Uterus (tissue), 2 donors: Measurements from ENCODE around the gene PTRH1.

Experiments
- POLR2A ChIP-seq, 2 donors: fragments of 450-650 bp; IDR thresholded peaks; one replicate each; pipeline ENCODE4 v1.6.1; 2016; ENCODE audit warnings: antibody characterized with exemption in 2 of 2, mild to moderate bottlenecking in 1 of 2, moderate library complexity in 1 of 2
- TF ChIP-seq, protein P1 (sequence below), 4 experiments: fragments of 200-600 bp in 2 of 4; fragments of 450-650 bp in 2 of 4; sonication (generic) in 2 of 4; IDR thresholded peaks; one replicate each; pipeline ENCODE4 v1.5.1; 2016 to 2019; ENCODE audit warnings: antibody characterized with exemption in 4 of 4, mild to moderate bottlenecking in 2 of 4, moderate library complexity in 1 of 4

DNA sequence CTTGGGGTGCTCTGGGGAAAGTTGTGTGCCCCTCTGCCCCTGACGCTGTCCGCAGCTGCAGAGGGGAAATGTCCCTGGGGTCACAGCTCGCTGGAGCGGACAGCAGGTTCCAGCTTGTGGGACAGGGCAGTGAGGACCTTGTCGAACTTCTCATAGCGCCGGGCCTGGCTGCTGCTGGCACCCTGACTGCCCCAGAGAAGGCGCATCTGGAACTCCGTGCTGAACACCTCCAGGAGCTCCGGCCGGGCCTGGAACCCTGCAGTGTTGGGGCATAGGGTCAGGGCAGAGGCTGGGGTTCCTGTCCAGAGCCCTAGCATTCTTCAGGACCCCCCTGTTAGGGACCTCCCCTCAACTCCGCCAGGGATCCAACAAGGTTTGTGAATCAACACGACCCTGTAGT is 23.2 kb upstream of the PTRH1 start:
- TF ChIP-seq, protein P1, sequence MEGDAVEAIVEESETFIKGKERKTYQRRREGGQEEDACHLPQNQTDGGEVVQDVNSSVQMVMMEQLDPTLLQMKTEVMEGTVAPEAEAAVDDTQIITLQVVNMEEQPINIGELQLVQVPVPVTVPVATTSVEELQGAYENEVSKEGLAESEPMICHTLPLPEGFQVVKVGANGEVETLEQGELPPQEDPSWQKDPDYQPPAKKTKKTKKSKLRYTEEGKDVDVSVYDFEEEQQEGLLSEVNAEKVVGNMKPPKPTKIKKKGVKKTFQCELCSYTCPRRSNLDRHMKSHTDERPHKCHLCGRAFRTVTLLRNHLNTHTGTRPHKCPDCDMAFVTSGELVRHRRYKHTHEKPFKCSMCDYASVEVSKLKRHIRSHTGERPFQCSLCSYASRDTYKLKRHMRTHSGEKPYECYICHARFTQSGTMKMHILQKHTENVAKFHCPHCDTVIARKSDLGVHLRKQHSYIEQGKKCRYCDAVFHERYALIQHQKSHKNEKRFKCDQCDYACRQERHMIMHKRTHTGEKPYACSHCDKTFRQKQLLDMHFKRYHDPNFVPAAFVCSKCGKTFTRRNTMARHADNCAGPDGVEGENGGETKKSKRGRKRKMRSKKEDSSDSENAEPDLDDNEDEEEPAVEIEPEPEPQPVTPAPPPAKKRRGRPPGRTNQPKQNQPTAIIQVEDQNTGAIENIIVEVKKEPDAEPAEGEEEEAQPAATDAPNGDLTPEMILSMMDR (IDR thresholded peaks at IDR 0.05): no peak
- no peak for TF ChIP-seq POLR2A (IDR thresholded peaks at IDR 0.05)
